A549 (cell line): ENCODE results near the gene ARL14. TPM values are rescaled to one million over a fixed set of nuclear protein-coding genes. Genes with fewer than 3 reads are reported as not detected.

Source experiments
- ATAC-seq, 2 experiments: fragments of 200-7000 bp in 1 of 2; fragments of >200 bp in 1 of 2; cut with Nextera tagmentation in 1 of 2; cut with Tn5 transposase in 1 of 2; 3 replicates each; pipeline versions ENCODE4 v1.8.0 to v1.9.1; 2018 to 2020; ENCODE audit warnings: mild to moderate bottlenecking in 1 of 2, moderate library complexity in 1 of 2
- CTCF ChIA-PET: fragments of 300-600 bp; sonication (Branson Sonifier 250); formaldehyde crosslinking; extraction: SDS; loops from one replicate; lab custom pipeline; 2021; ENCODE audit warnings: antibody characterized with exemption, inconsistent platforms; lab: Yijun Ruan, JAX
- POLR2A ChIA-PET: fragments of 350-600 bp; formaldehyde crosslinking; extraction: SDS; loops from one replicate; lab custom pipeline; 2021; ENCODE audit warnings: antibody characterized with exemption, inconsistent platforms; lab: Yijun Ruan, JAX
- DNase-seq, 2 experiments: peaks; one replicate each; pipeline versions ENCODE4 v3.0.0 to v3.0.0-alpha.2; 2011 to 2016; ENCODE audit warnings: low read depth in 1 of 2, low spot score in 1 of 2
- FAIRE-seq: peaks from 2 replicates; lab custom pipeline; 2011; peaks lifted over from hg19 to GRCh38; lab: Jason Lieb, UNC
- H3K27ac ChIP-seq, 2 experiments: fragments of >200 bp; sonication (Bioruptor Twin); formaldehyde crosslinking; 3 replicates each; pipeline ENCODE4 v1.5.1; 2016 to 2017
- H3K4me1 ChIP-seq: fragments of >200 bp; sonication (Bioruptor Twin); formaldehyde crosslinking; 3 replicates; pipeline ENCODE4 v1.6.1; 2016
- H3K4me2 ChIP-seq: fragments of >200 bp; sonication (Bioruptor Twin); formaldehyde crosslinking; 3 replicates; pipeline ENCODE4 v1.6.1; 2016
- H3K4me3 ChIP-seq: fragments of >200 bp; sonication (Bioruptor Twin); formaldehyde crosslinking; 3 replicates; pipeline ENCODE4 v1.5.1; 2016
- H3K9me3 ChIP-seq: fragments of >200 bp; sonication (Bioruptor Twin); formaldehyde crosslinking; 3 replicates; pipeline ENCODE4 v1.6.1; 2016
- BHLHE40 ChIP-seq: IDR thresholded peaks from 2 replicates; pipeline ENCODE4 v1.6.1; 2012; ENCODE audit warnings: low read depth, low read length, inconsistent platforms
- CBX2 ChIP-seq: fragments of 200-600 bp; sonication (generic); IDR thresholded peaks from 2 replicates; pipeline ENCODE4 v1.6.1; 2016; ENCODE audit warnings: low read depth, mild to moderate bottlenecking, borderline replicate concordance
- CBX8 ChIP-seq: fragments of 200-600 bp; sonication (generic); IDR thresholded peaks from 2 replicates; pipeline ENCODE4 v1.6.1; 2016
- CEBPB ChIP-seq, 2 experiments: fragments of >200 bp in 1 of 2; sonication (Bioruptor Twin) in 1 of 2; formaldehyde crosslinking in 1 of 2; IDR thresholded peaks; 2 replicates each; pipeline ENCODE4 v1.6.1; 2012 to 2016
- CHD2 ChIP-seq: fragments of 150-350 bp; IDR thresholded peaks from 2 replicates; pipeline ENCODE4 v1.6.1; 2014; ENCODE audit warnings: low read length; ENCODE audit not compliant: partially characterized antibody
- CHD4 ChIP-seq: fragments of 200-600 bp; sonication (generic); IDR thresholded peaks from 2 replicates; pipeline ENCODE4 v1.6.1; 2016; ENCODE audit warnings: antibody characterized with exemption, mild to moderate bottlenecking, borderline replicate concordance
- EHMT2 ChIP-seq: fragments of 200-600 bp; sonication (generic); IDR thresholded peaks from 2 replicates; pipeline ENCODE4 v1.6.1; 2016; ENCODE audit warnings: antibody characterized with exemption, low read depth, mild to moderate bottlenecking, moderate library complexity
- EP300 ChIP-seq, 2 experiments: fragments of >200 bp; sonication (Bioruptor Twin); formaldehyde crosslinking; IDR thresholded peaks; 2 replicates in 1 of 2; 3 replicates in 1 of 2; pipeline ENCODE4 v1.6.1; 2016 to 2017
- ESRRA ChIP-seq: fragments of 150-350 bp; IDR thresholded peaks from 2 replicates; pipeline ENCODE4 v1.6.1; 2014; ENCODE audit warnings: mild to moderate bottlenecking, low read length, borderline replicate concordance
- GATA3 ChIP-seq: IDR thresholded peaks from 2 replicates; pipeline ENCODE4 v1.6.1; 2012; ENCODE audit warnings: borderline replicate concordance
- HOXA7 ChIP-seq: fragments of 250-450 bp; sonication (Bioruptor Pico); IDR thresholded peaks from 2 replicates; pipeline ENCODE4 v1.5.0; 2020; ENCODE audit warnings: mild to moderate bottlenecking, moderate library complexity
- HOXB5 ChIP-seq: fragments of 250-450 bp; sonication (Bioruptor Pico); IDR thresholded peaks from 2 replicates; pipeline ENCODE4 v1.5.0; 2020; ENCODE audit warnings: mild to moderate bottlenecking, moderate library complexity
- KDM5A ChIP-seq: fragments of 200-600 bp; sonication (generic); IDR thresholded peaks from 2 replicates; pipeline ENCODE4 v1.6.1; 2016; ENCODE audit warnings: antibody characterized with exemption, mild to moderate bottlenecking
- MAFK ChIP-seq: fragments of 450-650 bp; IDR thresholded peaks from 2 replicates; pipeline ENCODE4 v1.6.1; 2014; ENCODE audit not compliant: partially characterized antibody
- MYC ChIP-seq: IDR thresholded peaks from 2 replicates; pipeline ENCODE4 v1.6.1; 2012; ENCODE audit warnings: mild to moderate bottlenecking, inconsistent platforms, low read length, improper control_type of control experiment, borderline replicate concordance
- NFE2L2 ChIP-seq: fragments of 150-350 bp; conservative IDR thresholded peaks from 2 replicates; pipeline ENCODE4 v1.6.1; 2014; ENCODE audit warnings: low read length
- POLR2AphosphoS2 ChIP-seq: conservative IDR thresholded peaks from 2 replicates; pipeline ENCODE4 v1.6.1; 2012; ENCODE audit warnings: low read length, improper control_type of control experiment, inconsistent platforms
- RAD21 ChIP-seq, 2 experiments: fragments of >200 bp in 1 of 2; sonication (Bioruptor Twin) in 1 of 2; formaldehyde crosslinking in 1 of 2; IDR thresholded peaks in 1 of 2; conservative IDR thresholded peaks in 1 of 2; 2 replicates in 1 of 2; 3 replicates in 1 of 2; pipeline ENCODE4 v1.6.1; 2012 to 2018; ENCODE audit warnings: inconsistent platforms in 1 of 2
- RARB ChIP-seq: fragments of 250-450 bp; sonication (Bioruptor Pico); IDR thresholded peaks from 2 replicates; pipeline ENCODE4 v1.8.0; 2021; ENCODE audit warnings: mild to moderate bottlenecking, moderate library complexity
- RFX5 ChIP-seq: fragments of 450-650 bp; IDR thresholded peaks from 2 replicates; pipeline ENCODE4 v1.7.1; 2014; ENCODE audit warnings: antibody characterized with exemption, mild to moderate bottlenecking, moderate library complexity
- SMC3 ChIP-seq: fragments of >200 bp; sonication (Bioruptor Twin); formaldehyde crosslinking; IDR thresholded peaks from 3 replicates; pipeline ENCODE4 v1.6.1; 2018; ENCODE audit warnings: inconsistent platforms
- WGBS: methylation state at CpG from one replicate; pipeline ENCODE4 v1.1.6; 2017; ENCODE audit errors: missing lambda C conversion rate; 5-methylcytosine and 5-hydroxymethylcytosine counted together
- polyA plus RNA-seq, 4 experiments: library from polyadenylated mRNA; depleted of rRNA in 3 of 4; stranded (reverse); fragments of >200 nt; fragmentation: RNase III in 1 of 4; extraction: RNeasy Plus Mini Kit Qiagen cat#74134 plus additional on column Dnase treatment in 1 of 4; gene quantifications; 2 replicates in 3 of 4; 3 replicates in 1 of 4; pipeline ENCODE4 v1.2.3, GENCODE V29; 2011 to 2017
- TF ChIP-seq, protein P1 (sequence below): fragments of 200-600 bp; sonication (generic); IDR thresholded peaks from 2 replicates; pipeline ENCODE4 v1.6.1; 2016; ENCODE audit warnings: antibody characterized with exemption, mild to moderate bottlenecking, moderate library complexity
- TF ChIP-seq, protein P2 (sequence below): fragments of 150-350 bp; IDR thresholded peaks from 2 replicates; pipeline ENCODE4 v1.6.1; 2014; ENCODE audit warnings: low read depth, mild to moderate bottlenecking, low read length

The ARL14 gene
- polyA plus RNA-seq, 2 of the 4 experiments (the other 2 are of a cell fraction) = 0.14 to 0.44 TPM

DNA sequence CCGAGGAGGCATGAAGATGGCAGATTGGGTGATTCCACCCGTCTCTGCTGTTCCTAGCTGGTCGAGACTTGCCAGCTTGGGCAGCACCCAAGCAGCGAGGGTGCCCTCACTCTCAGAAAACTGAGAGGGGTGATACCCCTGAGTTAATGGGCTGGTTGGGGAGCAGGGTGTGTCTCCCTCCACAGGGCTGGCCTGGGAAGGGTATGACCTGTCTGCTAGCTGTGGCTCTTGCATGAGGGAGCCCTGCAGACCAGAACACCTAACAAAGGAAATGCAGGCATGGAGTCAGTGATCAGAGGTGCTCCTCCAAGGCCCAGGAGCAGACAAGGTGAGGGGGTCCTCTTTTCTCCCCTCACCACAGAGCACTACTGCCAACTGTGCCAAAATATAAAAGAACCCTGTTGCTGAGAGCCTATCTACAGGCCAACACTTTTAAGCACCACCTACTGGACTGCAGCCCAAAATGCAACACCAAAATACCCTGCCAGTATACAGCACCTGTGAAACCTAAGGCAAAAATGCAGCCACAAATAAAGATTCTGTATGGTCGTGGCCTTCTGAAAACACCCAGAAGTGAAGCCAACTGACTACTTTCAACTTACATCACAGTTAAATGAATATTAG is 43.3 kb downstream of the ARL14 start:
- CTCF ChIA-PET = no interaction called here
- ATAC-seq (peak in 1 of 2 experiments; percentile 81; a peak in 4 of 6 replicates), DNase-seq (no peak)

DNA sequence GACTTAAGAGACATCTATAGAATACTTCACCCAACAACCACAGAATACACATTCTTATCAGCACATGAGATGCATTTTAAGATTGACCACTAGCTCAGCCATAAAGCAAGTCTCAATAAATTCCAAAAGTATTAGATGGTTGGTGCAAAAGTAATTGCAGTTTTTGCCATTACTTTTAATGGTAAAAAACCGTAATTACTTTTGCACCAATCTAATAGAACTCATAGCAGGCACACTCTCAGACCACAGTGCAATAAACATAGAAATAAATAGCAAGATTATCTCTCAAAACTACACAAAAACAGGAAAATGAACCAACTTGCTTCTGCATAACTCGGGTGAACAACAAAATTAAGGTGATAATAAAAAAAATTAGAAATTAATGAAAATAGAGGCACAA is 45.4 kb downstream of the ARL14 start:
- Histone ChIP-seq H3K9me3 (no peaks in the 10 kb centered on the region), H3K4me1 (no peaks in the 10 kb centered on the region), H3K27ac (no peak overlapping the region), H3K4me2 (no peak overlapping the region), H3K4me3 (no peak overlapping the region)
- 3% methylated on average over 2 of the region's 2 CpGs for WGBS
- ChIA-PET POLR2A (no interaction called here), CTCF (no interaction called here)
- ATAC-seq (no peak), FAIRE-seq (no peak), DNase-seq (no peak)
- TF ChIP-seq CHD2 = no peak
- no peak for TF ChIP-seq ESRRA
- no peak for TF ChIP-seq KDM5A
- TF ChIP-seq GATA3 = no peak
- no peak for TF ChIP-seq MAFK
- TF ChIP-seq RARB (CRISPR knock-in tag) = no peak
- TF ChIP-seq, protein P1, sequence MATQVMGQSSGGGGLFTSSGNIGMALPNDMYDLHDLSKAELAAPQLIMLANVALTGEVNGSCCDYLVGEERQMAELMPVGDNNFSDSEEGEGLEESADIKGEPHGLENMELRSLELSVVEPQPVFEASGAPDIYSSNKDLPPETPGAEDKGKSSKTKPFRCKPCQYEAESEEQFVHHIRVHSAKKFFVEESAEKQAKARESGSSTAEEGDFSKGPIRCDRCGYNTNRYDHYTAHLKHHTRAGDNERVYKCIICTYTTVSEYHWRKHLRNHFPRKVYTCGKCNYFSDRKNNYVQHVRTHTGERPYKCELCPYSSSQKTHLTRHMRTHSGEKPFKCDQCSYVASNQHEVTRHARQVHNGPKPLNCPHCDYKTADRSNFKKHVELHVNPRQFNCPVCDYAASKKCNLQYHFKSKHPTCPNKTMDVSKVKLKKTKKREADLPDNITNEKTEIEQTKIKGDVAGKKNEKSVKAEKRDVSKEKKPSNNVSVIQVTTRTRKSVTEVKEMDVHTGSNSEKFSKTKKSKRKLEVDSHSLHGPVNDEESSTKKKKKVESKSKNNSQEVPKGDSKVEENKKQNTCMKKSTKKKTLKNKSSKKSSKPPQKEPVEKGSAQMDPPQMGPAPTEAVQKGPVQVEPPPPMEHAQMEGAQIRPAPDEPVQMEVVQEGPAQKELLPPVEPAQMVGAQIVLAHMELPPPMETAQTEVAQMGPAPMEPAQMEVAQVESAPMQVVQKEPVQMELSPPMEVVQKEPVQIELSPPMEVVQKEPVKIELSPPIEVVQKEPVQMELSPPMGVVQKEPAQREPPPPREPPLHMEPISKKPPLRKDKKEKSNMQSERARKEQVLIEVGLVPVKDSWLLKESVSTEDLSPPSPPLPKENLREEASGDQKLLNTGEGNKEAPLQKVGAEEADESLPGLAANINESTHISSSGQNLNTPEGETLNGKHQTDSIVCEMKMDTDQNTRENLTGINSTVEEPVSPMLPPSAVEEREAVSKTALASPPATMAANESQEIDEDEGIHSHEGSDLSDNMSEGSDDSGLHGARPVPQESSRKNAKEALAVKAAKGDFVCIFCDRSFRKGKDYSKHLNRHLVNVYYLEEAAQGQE = no peak
- no peak for TF ChIP-seq RFX5
- TF ChIP-seq HOXA7 (CRISPR knock-in tag) = no peak
- TF ChIP-seq BHLHE40 = no peak
- TF ChIP-seq CHD4 = no peak
- no peak for TF ChIP-seq CEBPB (IDR thresholded peaks at IDR 0.05)
- TF ChIP-seq CBX8 = no peak
- TF ChIP-seq, protein P2, sequence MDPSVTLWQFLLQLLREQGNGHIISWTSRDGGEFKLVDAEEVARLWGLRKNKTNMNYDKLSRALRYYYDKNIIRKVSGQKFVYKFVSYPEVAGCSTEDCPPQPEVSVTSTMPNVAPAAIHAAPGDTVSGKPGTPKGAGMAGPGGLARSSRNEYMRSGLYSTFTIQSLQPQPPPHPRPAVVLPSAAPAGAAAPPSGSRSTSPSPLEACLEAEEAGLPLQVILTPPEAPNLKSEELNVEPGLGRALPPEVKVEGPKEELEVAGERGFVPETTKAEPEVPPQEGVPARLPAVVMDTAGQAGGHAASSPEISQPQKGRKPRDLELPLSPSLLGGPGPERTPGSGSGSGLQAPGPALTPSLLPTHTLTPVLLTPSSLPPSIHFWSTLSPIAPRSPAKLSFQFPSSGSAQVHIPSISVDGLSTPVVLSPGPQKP = no peak
- TF ChIP-seq NFE2L2 = no peak
- no peak for TF ChIP-seq POLR2AphosphoS2
- TF ChIP-seq EHMT2 = no peak

More for the DNA sequence above, 43.3 kb downstream of the ARL14 start:
- H3K27ac ChIP-seq = no peak overlapping the region
- no peaks in the 10 kb centered on the region for H3K9me3 ChIP-seq
- H3K4me3 ChIP-seq = no peak overlapping the region
- 55% methylated on average over 4 of the region's 5 CpGs for WGBS
- no peaks in the 10 kb centered on the region for H3K4me1 ChIP-seq
- POLR2A ChIA-PET = no interaction called here
- H3K4me2 ChIP-seq = no peak overlapping the region
- TF ChIP-seq HOXB5 (CRISPR knock-in tag) = no peak
- peak in 1 of 2 experiments; percentile 13; a peak in 2 of 5 replicates for TF ChIP-seq RAD21 (conservative IDR thresholded peaks at IDR 0.05 in 1 of 2, IDR thresholded peaks at IDR 0.05 in 1 of 2)
- no peak for FAIRE-seq

DNA sequence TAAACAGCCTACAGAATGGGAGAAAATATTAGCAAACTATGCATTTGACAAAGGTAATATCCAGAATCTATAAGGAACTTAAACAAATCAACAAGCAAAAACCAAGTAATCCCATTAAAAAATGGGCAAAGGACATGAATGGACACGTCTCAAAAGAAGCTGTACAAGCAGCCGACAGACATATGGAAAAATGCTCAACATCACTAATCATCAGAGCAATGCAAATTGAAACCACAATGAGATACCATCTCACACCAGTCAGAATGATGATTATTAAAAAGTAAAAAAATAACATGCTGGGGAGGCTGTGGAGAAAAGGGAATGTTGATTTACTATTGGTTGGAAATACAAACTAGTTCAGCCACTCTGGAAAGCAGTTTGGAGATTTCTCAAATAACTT is 48.4 kb downstream of the ARL14 start:
- H3K27ac ChIP-seq = no peak overlapping the region
- H3K4me2 ChIP-seq = no peak overlapping the region
- DNase-seq = no peak
- H3K9me3 ChIP-seq = no peaks in the 10 kb centered on the region
- no peaks in the 10 kb centered on the region for H3K4me1 ChIP-seq
- ChIA-PET CTCF (no interaction called here), POLR2A (no interaction called here)
- H3K4me3 ChIP-seq = no peak overlapping the region
- no peak for ATAC-seq
- TF ChIP-seq RARB (CRISPR knock-in tag) (no peak), MAFK (no peak), CHD4 (no peak), CBX2 (no peak), EHMT2 (no peak), BHLHE40 (no peak), CBX8 (no peak), SMC3 (no peak), MYC (no peak), POLR2AphosphoS2 (no peak), EP300 (IDR thresholded peaks at IDR 0.05) (no peak)
- TF ChIP-seq, protein P2 = no peak
- FAIRE-seq = no peak
- 6% methylated on average over 2 of the region's 2 CpGs for WGBS
